PC-3 (cell line): Measurements from ENCODE around the gene CHSY1. TPM values are rescaled to one million over a fixed set of nuclear protein-coding genes. Genes with fewer than 3 reads are reported as not detected.

Source experiments
- ATAC-seq: fragments of 200-7000 bp; cut with Tn5 transposase; 2 replicates; pipeline ENCODE4 v1.9.1; 2020; ENCODE audit warnings: mild to moderate bottlenecking, moderate library complexity
- Bru-seq: library from RNA; stranded (reverse); fragments of 400-500 nt; gene quantifications from one replicate; lab custom pipeline; 2021; lab: Mats Ljungman, UMichigan
- BruChase-seq, 2 experiments: library from RNA; stranded (reverse); fragments of 400-500 nt; gene quantifications; one replicate each; lab custom pipeline; 2021; lab: Mats Ljungman, UMichigan
- BruUV-seq: library from RNA; stranded (reverse); fragments of 400-500 nt; replicated peaks from 2 replicates; lab custom pipeline; 2021; lab: Mats Ljungman, UMichigan
- CTCF ChIA-PET: fragments of 300-600 bp; sonication (Branson Sonifier 250); formaldehyde crosslinking; loops from one replicate; lab custom pipeline; 2022; ENCODE audit warnings: antibody characterized with exemption; lab: Charles Lee
- POLR2A ChIA-PET: fragments of 300-600 bp; sonication (Branson Sonifier 250); formaldehyde crosslinking; loops from one replicate; lab custom pipeline; 2022; ENCODE audit warnings: antibody characterized with exemption; ENCODE audit not compliant: unreplicated experiment; lab: Charles Lee
- DNase-seq: peaks from one replicate; pipeline ENCODE4 v3.0.0-alpha.2; 2015
- H2AFZ ChIP-seq: fragments of 300-600 bp; sonication (generic); 2 replicates; pipeline ENCODE4 v1.6.0; 2016; ENCODE audit warnings: antibody characterized with exemption, low read length
- H3F3A ChIP-seq: fragments of 300-600 bp; sonication (generic); one replicate; pipeline ENCODE4 v1.6.0; 2017; ENCODE audit warnings: antibody characterized with exemption, low read length, control low read depth, mild to moderate bottlenecking; ENCODE audit not compliant: unreplicated experiment
- H3K27ac ChIP-seq: fragments of 300-600 bp; sonication (generic); 2 replicates; pipeline ENCODE4 v1.5.1; 2016; ENCODE audit warnings: mild to moderate bottlenecking, low read length
- H3K27me3 ChIP-seq: fragments of 300-600 bp; sonication (generic); 2 replicates; pipeline ENCODE4 v1.6.1; 2016; ENCODE audit warnings: low read length, mixed read lengths
- H3K36me3 ChIP-seq: fragments of 300-600 bp; sonication (generic); 2 replicates; pipeline ENCODE4 v1.6.1; 2016; ENCODE audit warnings: low read depth, mixed run types, low read length, mixed read lengths
- H3K4me1 ChIP-seq: fragments of 300-600 bp; sonication (generic); 2 replicates; pipeline ENCODE4 v1.5.1; 2016; ENCODE audit warnings: low read length; ENCODE audit not compliant: insufficient read depth
- H3K4me2 ChIP-seq: fragments of 300-600 bp; sonication (generic); 2 replicates; pipeline ENCODE4 v1.6.0; 2016; ENCODE audit warnings: low read length
- H3K4me3 ChIP-seq: fragments of 300-600 bp; sonication (generic); 2 replicates; pipeline ENCODE4 v1.5.1; 2016; ENCODE audit warnings: mild to moderate bottlenecking, low read length, mixed read lengths
- H3K79me2 ChIP-seq: fragments of 300-600 bp; sonication (generic); 2 replicates; pipeline ENCODE4 v1.6.1; 2017; ENCODE audit warnings: low read length, mixed read lengths
- H3K9ac ChIP-seq: fragments of 300-600 bp; sonication (generic); 2 replicates; pipeline ENCODE4 v1.6.0; 2016; ENCODE audit warnings: mild to moderate bottlenecking, low read length
- H3K9me2 ChIP-seq: fragments of 300-600 bp; sonication (generic); replicated peaks from 2 replicates; pipeline ENCODE4 v1.6.1; 2016; ENCODE audit warnings: mixed run types, low read length, mixed read lengths
- H3K9me3 ChIP-seq: fragments of 300-600 bp; sonication (generic); 2 replicates; pipeline ENCODE4 v1.6.1; 2016; ENCODE audit warnings: low read length, mixed read lengths
- H4K20me1 ChIP-seq: fragments of 300-600 bp; sonication (generic); 2 replicates; pipeline ENCODE4 v1.6.1; 2016; ENCODE audit warnings: low read length, mixed read lengths
- CTCF ChIP-seq: fragments of 300-600 bp; sonication (generic); conservative IDR thresholded peaks from 2 replicates; pipeline ENCODE4 v1.5.1; 2017; ENCODE audit warnings: antibody characterized with exemption, low read depth, mild to moderate bottlenecking, low read length
- EZH2 ChIP-seq: fragments of 300-600 bp; sonication (generic); IDR thresholded peaks from one replicate; pipeline ENCODE4 v1.6.1; 2017; ENCODE audit warnings: antibody characterized with exemption, mild to moderate bottlenecking, low read length; ENCODE audit not compliant: unreplicated experiment
- EZH2phosphoT487 ChIP-seq: fragments of 300-600 bp; sonication (generic); IDR thresholded peaks from 2 replicates; pipeline ENCODE4 v1.6.1; 2018; ENCODE audit warnings: mild to moderate bottlenecking, antibody characterized with exemption, low read length, borderline replicate concordance
- intact Hi-C: fragments of 100-400 bp; cut with micrococcal nuclease; formaldehyde crosslinking; loops from 2 replicates; pipeline ENCODE4 v1.9.0; 2023
- long read RNA-seq: library from polyadenylated mRNA; unstranded; transcript quantifications from one replicate; pipeline ENCODE4 v2.0.0, GENCODE V29; 2021; ENCODE audit not compliant: unreplicated experiment
- total RNA-seq: library from RNA; depleted of rRNA; stranded (reverse); fragments of >200 nt; gene quantifications from 2 replicates; pipeline ENCODE4 v1.2.3, GENCODE V29; 2014; rRNA removed

Gene CHSY1
- total RNA-seq (13.8 and 19.5 TPM in 2 replicates), Bru-seq, nascent RNA (percentile 80 among the genes with signal in this experiment), BruChase-seq, experiment 1, labeled RNA remaining after a 6-hour chase (percentile 75 among the genes with signal in this experiment), BruChase-seq, experiment 2, labeled RNA remaining after a 2-hour chase (percentile 80 among the genes with signal in this experiment)
- long read RNA-seq, full-length matches to known transcripts = 27 of 71 reads
- long read RNA-seq, partial matches to known transcripts = 16 of 71 reads
- long read RNA-seq, other reads (novel, unspliced or antisense) = 28 of 71 reads

GRCh38 chr15:101251830-101252820 lies at the start of gene CHSY1:
Gene CHSY1 (minus strand): TSS chr15:101252048. CDS start chr15:101251456, 592 bp downstream.
- peaks cover 39% of the 10 kb centered on the region for H3K79me2 ChIP-seq

GRCh38 chr15:101296418-101297405 lies 44.9 kb upstream of the CHSY1 start:
- DNase-seq = peak; percentile 70
- Histone ChIP-seq H3K9ac (no peak overlapping the region), H4K20me1 (peaks cover 28% of the 10 kb centered on the region), H3F3A (peaks cover 4% of the 10 kb centered on the region), H3K4me2 (peak overlapping the region; percentile 81), H3K9me2 (no peaks in the 10 kb centered on the region), H3K9me3 (no peaks in the 10 kb centered on the region), H3K27ac (peak overlapping the region; percentile 17), H2AFZ (no peak overlapping the region), H3K4me1 (peaks cover 32% of the 10 kb centered on the region), H3K27me3 (no peaks in the 10 kb centered on the region), H3K79me2 (peaks cover 34% of the 10 kb centered on the region), H3K36me3 (peaks cover 3% of the 10 kb centered on the region; the same call in 1 of the 2 replicates), H3K4me3 (peak overlapping the region; percentile 100)
- ChIA-PET CTCF (interaction anchor here (0.6 kb wide), 1 partner anchor 289 kb away, joined by 3 read pairs; no protein-coding TSS in a partner anchor), POLR2A (interaction anchor here (0.6 kb wide), 1 partner anchor 427 kb away, joined by 3 read pairs; no protein-coding TSS in a partner anchor)
- peak; percentile 51 for ATAC-seq
- no peak for TF ChIP-seq CTCF
- TF ChIP-seq EZH2phosphoT487 = no peak
- TF ChIP-seq EZH2 = no peak
- intact Hi-C loops = loop anchor here (10.0 kb wide), 1 partner anchor 278 kb away; no protein-coding TSS in a partner anchor
- BruUV-seq = no TSS peak

More at GRCh38 chr15:101251830-101252820, at the start of gene CHSY1:
- Histone ChIP-seq H2AFZ (peak within 1 kb of the TSS; percentile 79), H3K9me2 (no peaks in the 10 kb centered on the region), H3F3A (no peaks in the 10 kb centered on the region), H3K4me1 (peaks cover 11% of the 10 kb centered on the region), H3K36me3 (peaks cover 4% of the 10 kb centered on the region; the same call in 1 of the 2 replicates), H3K27ac (no peak within 1 kb of the TSS), H3K4me3 (peak within 1 kb of the TSS; percentile 87), H3K27me3 (no peaks in the 10 kb centered on the region), H3K9ac (peak within 1 kb of the TSS; percentile 57), H4K20me1 (peaks cover 18% of the 10 kb centered on the region), H3K9me3 (no peaks in the 10 kb centered on the region), H3K4me2 (peak within 1 kb of the TSS; percentile 94)
- BruUV-seq = TSS peak; percentile 86
- DNase-seq = peak; percentile 88
- TF ChIP-seq EZH2 = no peak
- TF ChIP-seq CTCF = 0 out of 2 replicates have a peak, but pooled peaks have one; percentile 20
- CTCF ChIA-PET = interaction anchor here (0.7 kb wide), 2 partner anchors 158 to 391 kb away, joined by 3 to 5 read pairs; no protein-coding TSS in a partner anchor
- intact Hi-C loops = loop anchor here (5.0 kb wide), 2 partner anchors 50 to 65 kb away; no protein-coding TSS in a partner anchor
- ATAC-seq = peak; percentile 58
- POLR2A ChIA-PET = interaction anchor here (0.6 to 0.7 kb wide), 3 partner anchors 16 to 244 kb away, joined by 6 to 9 read pairs (median 6); no protein-coding TSS in a partner anchor
